ENCODE data around the gene DSG2.

- no peak for TF ChIP-seq ELK1 (IDR thresholded peaks at IDR 0.05; ENCODE audit: borderline replicate concordance, low read depth, low read length)
- TF ChIP-seq CTCF (conservative IDR thresholded peaks at IDR 0.05; ENCODE audit: low read depth, low read length), result no peak
- TF ChIP-seq POLR2A (IDR thresholded peaks at IDR 0.05; ENCODE audit: low read depth, low read length), result no peak
- TF ChIP-seq CEBPB (IDR thresholded peaks at IDR 0.05; ENCODE audit: low read depth, low read length), result no peak
- no peak for TF ChIP-seq MAZ (IDR thresholded peaks at IDR 0.05; ENCODE audit: borderline replicate concordance, low read depth, low read length)
- TF ChIP-seq MXI1 (IDR thresholded peaks at IDR 0.05; ENCODE audit: borderline replicate concordance, low read depth, low read length), result no peak
Observed at GRCh38 chr18:31591628-31592027, 93.7 kb downstream of the DSG2 start, which contains the start of gene TTR.

All from IMR-90 (cell line).